ELR (cell line): ENCODE measurements around the gene MVB12B.
"Not testable (repeated sequence)": the region's sequence is repeated elsewhere in the genome, so short reads cannot be mapped to it uniquely, and the experiment has no call there.

ENCODE experiments used
- DNase-seq: peaks from one replicate; pipeline ENCODE4 v3.0.0-alpha.2; 2015; ENCODE audit warnings: low read depth

Gene MVB12B

DNA sequence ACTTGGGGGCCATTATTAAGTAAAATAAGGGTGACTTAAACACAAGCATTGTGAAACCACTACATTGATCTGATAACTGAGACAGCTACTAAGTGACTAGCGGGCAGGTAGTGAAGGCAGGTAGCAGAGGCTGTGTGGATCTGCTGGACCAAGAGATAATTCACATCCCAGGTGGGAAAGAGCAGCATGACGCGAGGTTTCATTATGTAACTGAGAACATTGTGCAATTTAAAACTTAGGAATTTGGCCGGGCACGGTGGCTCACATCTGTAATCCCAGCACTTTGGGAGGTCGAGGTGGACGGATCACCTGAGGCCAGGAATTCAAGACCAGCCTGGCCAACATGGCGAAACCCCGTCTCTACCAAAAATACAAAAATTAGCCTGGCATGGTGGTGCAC lies 213.8 kb downstream of the MVB12B start:
- DNase-seq, result not testable (repeated sequence)

DNA sequence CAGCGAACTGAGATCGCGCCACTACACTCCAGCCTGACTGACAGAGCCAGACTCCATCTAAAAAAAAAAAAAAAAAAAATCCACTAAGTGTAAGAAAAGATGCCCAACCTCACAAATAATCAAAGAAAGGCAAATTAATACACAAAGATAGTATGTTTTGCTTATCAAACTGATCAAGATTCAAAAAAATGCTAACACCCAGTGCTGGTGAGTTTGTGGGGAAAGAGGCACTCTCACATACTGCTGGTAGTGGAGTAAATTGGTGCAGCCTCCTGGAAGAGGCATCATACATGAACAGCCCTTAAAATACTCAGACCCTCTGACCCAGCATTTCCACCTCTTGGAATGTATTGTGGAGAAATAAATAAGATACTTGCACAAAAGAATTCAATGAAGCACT lies 216.9 kb downstream of the MVB12B start:
- no peak for DNase-seq

DNA sequence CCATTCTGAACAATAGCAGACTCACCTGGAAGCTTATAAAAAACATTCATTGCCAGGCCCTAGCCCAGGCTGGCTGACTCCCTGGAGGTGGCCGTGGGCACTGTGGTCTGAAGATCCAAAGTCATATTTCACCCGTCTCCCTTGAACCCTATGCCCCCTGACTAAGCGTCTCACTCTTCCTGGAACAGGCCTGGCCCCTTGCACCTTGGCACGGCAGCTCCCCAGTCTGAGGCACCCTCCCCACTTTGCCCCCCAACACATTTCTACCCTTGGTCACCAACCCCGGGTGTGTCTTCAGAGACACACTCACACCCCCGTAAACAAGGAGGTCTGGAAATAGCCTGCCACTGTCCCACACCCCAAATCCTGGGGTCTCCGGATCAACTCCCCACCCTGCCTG lies 218.5 kb downstream of the MVB12B start:
- DNase-seq, result no peak

DNA sequence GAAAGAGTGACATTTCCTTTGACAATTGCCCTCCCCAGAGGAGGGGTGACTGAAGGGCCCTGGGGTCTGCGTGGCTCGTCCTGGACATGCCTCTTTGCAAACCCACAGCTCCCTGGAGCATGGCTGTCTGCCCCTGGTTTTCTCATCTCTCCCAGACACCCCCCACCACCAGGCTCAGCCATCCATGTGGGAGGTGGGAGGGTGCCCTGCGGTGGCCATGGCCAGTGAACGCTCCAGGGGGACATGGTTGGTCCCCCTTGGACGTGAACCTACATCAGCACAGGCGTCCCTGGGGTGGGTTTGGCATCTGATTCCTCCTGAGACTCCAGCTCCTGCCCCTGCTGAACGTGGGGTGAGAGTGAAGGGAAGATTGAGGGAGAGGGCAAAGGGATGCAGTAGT lies 219.4 kb downstream of the MVB12B start:
- DNase-seq, result no peak

DNA sequence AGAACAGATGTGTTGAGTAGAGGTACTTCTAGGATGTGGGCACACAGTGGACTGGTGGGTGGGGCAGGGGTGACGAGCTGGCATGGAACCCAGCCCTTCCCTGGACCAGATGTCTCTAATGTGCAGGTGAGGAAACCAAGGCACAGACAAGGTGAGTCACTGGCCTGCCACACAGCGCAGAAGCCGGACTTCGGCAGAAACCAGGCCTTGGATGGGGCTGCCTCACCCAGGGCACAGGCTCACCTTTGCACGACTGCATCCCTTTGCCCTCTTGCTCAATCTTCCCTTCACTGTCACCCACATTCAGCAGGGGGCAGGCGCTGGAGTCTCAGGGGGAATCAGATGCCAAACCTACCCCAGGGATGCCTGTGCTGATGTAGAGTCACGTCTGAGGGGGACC lies 221.7 kb downstream of the MVB12B start:
- no peak for DNase-seq

DNA sequence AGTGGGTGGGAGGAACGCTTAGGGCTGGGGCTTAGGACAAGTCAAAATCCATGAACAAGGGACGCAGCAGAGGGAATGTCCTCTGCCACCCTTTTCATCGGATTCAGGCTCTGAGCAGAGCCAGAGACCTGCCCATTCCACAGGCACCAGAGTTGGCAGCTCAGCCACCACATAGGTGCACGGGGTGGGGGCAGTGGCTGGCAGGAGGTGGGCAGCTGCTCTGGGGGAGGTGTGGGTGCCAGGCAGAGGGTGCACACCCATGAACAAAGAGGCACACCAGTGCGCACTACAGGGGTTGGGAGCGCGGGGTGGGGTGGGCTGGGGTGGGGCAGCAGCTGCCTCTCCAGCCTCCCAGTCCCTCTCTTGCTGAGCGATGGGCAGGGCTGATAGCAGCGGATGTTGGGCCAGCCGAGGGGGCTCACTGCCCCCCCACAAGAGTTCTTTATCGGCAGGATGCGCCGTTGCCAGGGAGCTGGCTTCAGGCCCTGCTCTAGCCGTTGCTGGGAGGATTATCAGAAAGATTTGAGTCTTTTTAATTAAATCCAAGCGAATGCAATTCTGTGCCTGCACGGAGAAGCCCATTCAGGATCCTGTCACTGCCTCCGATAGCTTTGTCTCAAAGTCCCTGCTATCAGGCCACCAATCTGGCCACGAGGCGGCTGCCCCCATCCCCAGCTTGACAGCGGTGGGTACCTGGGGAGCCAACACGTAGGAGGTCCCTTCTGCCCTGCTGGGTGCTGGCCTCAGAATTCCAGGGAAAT lies 222.8 kb downstream of the MVB12B start:
- DNase-seq, result no peak

DNA sequence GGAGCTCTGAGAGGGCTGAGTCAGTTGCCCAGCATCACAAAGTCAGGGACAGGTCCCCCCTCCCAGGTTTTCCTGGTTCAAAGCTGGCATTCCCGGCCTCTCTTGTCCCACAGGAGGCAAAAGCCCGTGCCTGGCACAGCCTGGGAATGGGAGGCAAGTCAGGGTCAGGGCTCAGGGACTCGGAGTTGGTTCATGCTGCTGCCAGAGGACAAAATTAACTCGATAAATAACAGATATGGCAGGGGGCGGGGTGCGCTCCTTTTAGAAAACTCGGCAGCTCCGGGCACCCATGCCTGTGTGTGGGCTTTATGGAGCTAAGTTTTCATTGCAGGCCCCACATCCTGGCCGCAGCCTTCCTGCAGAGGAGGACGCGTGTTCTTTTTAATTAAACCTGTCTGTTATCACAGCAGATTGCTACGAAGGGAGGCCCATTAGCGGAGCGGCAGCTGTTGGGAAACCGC lies 224.3 kb downstream of the MVB12B start:
- no peak for DNase-seq

DNA sequence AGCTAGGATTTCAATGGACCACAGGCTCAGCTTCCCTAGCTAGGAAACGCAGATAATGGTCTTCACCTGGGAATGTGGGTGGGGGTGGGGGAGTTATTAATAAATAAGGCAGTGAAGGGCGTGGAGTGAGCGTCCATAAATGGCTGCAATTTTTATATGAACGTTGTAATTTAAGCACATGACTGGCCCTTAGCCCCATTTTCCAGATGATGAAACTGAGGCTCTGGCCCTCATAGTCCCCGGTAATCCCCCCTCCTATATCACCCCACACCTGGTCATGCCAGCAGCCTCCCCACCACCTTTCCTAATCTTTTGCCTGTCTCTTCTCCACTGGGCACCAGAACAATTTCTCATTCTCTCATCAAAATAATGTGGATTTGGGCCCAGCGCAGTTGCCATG lies 225.2 kb downstream of the MVB12B start:
- DNase-seq, result no peak

DNA sequence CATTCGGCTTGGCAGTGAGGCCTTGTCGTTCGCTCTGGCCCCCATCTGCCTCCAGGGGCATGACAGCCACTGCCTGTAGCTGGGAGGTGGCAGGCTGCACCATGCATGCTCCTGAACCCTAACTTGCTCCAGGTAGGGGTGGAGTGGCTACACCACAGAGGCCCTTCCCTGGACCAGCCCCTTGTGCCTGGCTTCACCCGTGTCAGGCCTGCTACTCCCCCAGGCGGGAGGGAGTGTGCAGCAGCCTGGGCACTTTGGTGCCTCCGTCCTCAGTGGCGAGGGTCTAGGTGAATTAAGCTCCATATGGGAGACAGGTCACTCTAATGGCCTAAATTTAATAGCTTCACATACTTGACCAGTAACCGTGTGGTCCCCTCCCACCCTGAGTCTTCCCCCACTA lies 227.7 kb downstream of the MVB12B start:
- no peak for DNase-seq

DNA sequence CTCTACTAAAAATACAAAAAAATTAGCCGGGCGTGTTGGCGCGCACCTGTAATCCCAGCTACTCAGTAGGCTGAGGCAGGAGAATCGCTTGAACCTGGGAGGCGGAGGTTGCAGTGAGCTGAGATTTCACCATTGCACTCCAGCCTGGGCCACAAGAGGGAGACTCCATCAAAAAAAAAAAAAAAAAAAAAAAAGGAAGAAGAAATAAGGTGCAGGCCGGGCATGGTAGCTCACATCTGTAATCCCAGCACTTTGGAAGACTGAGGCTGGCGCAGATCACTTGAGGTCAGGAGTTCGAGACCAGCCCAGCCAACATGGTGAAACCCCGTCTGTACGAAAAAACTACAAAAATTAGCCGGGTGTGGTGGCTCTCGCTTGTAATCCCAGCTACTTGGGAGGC lies 228.8 kb downstream of the MVB12B start:
- peak; percentile 19 for DNase-seq
